GM19463 (cell line): ENCODE data around the gene KRT23.

ENCODE experiments used
- ATAC-seq: cut with Tn5 transposase; IDR thresholded peaks from one replicate; pipeline ENCODE4 v1.9.1; 2021; ENCODE audit warnings: mild to moderate bottlenecking, moderate library complexity; ENCODE audit not compliant: unreplicated experiment

The KRT23 gene

GRCh38 chr17:40912486-40913210 is 24.8 kb downstream of the KRT23 start:
- no peak for ATAC-seq

- ATAC-seq = no peak
Observed at GRCh38 chr17:40910441-40910841, 27.0 kb downstream of the KRT23 start.

GRCh38 chr17:40909755-40910154 is 27.7 kb downstream of the KRT23 start:
- ATAC-seq = no peak

DNA sequence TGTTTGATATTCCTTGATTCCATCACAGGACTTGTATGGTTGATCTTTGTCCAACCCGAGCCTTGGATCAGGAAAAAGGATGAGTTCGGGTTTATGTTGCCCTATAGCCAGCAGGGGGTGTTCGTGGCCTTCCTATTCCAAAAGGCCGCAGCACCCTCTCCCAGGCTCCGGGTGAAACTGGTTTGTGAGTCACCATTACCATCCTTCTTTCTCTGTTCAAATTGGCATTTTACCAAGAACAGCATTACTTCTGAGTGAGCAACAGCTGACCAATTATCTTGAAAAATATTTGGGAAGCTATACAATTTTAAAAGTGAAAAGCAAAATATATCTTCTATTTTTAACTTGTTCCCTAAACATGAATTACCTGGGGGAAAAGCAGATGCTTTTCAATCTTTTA is 28.1 kb downstream of the KRT23 start:
- ATAC-seq = no peak

DNA sequence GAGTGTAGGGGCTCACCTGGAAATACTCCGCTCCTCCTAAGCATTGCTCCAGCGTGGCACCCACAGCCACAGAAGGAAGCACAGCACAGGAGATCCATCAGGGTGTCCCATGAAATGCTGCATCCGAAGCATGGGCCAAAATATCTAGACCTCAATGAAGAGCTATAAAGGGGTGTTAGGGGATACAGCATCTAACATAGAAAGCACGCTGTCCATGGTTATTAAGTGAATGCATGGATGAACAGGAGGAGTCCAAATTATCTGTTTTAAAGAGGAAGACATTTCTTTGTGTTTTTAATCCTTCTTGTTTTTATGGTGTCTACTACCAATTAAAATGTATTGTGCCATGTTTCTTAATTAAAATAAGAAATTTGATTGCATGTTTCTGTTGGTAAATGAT is 30.8 kb downstream of the KRT23 start:
- ATAC-seq = no peak

- no peak for ATAC-seq
Observed at GRCh38 chr17:40905370-40905769, 32.1 kb downstream of the KRT23 start.

- ATAC-seq = no peak
Observed at GRCh38 chr17:40903129-40903847, 34.2 kb downstream of the KRT23 start.

DNA sequence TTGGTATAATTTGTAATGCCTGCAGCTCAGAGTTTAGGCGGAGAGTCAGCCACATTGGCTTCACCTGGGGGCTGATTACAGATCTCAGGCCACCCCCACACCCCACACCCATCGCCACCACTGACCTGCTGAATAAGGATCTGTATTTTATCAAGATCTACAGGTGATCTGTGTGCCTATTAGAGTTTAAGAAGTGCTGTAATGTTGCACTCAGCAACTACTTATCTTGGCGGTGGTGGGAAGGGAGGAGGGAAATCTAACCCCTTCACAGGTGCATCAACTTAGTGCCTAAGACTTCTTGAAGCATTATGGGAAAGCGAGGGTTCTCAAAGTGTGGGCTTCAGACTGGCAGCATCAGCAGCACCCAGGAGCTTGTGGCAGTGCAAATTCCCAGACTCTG is 34.9 kb downstream of the KRT23 start:
- ATAC-seq = no peak

DNA sequence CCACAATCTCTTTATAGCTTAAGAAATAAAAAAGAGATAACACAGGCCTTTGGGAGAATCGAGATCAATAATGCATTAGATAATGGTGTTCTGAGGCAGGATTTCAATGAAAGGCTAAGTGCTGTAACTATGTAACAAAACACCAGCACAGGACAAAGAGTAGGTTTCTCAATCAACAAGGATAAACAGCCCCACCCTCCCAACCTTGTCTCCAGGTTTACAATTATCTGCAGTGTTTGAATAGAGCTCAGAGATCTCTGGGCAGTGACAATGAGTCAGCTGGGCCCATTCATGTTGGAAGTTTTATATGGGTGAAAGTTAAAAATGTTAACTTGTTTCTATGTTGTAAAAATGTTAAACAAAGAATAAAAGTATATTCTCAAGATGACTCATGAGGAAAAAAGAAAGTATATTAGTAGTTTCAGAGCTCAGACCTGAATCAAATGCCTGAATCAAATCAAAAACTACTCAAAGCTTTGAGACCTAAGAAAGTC is 35.4 kb downstream of the KRT23 start:
- ATAC-seq = no peak

DNA sequence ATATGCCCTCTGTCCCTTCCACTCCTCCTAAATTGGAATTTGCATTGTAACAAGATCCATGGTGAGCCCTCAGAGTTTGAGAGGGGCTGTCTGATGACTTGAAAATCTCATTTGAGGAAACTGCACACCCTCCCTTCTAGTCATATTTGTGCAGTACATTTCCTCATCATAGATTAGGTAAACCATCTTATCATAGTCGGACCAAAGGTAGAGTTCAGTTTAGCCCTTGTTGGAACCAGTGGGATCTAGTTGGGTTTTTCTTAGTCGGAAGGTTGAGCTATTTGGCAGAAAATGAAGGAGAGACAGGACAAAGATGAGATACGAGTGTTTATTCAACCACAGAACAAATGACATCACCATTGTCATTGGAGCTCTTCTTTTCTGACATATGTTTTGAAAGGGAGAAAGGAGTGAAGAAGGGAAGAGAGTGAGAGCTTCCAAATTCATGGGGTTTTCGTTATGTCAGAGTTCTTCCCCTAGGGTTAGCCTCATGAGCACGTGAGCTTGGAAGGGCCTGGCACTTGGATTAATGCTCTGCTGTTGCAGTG is 36.6 kb downstream of the KRT23 start:
- ATAC-seq = no peak

- ATAC-seq = no peak
Observed at GRCh38 chr17:40896916-40897455, 40.5 kb downstream of the KRT23 start.

- no peak for ATAC-seq
Observed at GRCh38 chr17:40895106-40895730, 42.2 kb downstream of the KRT23 start.

DNA sequence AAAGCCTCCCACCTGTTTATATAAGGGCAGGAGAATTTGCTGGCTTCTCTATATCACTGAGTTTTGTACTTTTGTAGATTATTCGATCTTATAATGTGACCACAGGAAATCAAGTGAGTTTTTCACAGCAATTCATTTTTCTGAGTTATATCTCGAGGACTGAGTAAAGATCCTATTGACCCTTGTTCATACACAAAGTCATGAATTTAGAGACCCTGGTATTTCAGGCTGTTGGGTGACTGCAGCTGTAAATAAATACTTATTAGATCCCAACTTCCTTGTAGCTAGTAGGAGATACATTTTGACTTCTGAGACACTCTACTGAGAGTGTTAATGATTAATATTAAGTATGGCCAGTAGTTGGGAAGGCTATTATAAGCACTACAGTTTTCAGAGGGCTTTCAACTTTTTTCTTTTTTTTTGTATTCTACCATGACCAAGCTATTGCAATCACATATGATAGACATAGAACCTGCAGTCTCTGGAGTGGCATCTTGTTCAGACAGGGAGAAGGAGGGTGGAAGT is 49.2 kb downstream of the KRT23 start:
- ATAC-seq = no peak

- no peak for ATAC-seq
Observed at GRCh38 chr17:40886090-40886489, 51.4 kb downstream of the KRT23 start.

- no peak for ATAC-seq
Observed at GRCh38 chr17:40884708-40885512, 52.5 kb downstream of the KRT23 start, which contains the start of gene KRT20. Gene KRT20 (minus strand): TSS chr17:40885242. CDS start chr17:40885185, 57 bp downstream.

GRCh38 chr17:40883626-40884334 is 53.7 kb downstream of the KRT23 start:
- no peak for ATAC-seq

DNA sequence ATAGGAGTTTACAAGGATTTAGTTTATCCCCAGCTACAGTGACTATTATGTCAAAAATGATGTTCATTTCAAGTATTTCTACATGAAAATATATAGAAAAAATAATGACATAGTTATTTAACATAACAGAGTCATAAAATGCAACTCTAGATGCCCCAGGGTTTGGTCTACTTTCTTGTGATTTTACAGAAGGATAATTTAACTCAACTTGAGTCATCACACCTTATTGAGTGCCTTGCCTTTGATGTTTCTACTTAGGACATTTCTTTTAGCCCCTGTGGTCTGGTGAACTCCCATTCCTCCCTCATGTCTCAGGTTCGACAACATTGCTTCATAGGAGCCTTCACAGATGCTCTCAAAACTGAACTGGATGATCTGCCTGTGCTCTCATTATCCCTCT is 54.4 kb downstream of the KRT23 start:
- ATAC-seq = no peak

DNA sequence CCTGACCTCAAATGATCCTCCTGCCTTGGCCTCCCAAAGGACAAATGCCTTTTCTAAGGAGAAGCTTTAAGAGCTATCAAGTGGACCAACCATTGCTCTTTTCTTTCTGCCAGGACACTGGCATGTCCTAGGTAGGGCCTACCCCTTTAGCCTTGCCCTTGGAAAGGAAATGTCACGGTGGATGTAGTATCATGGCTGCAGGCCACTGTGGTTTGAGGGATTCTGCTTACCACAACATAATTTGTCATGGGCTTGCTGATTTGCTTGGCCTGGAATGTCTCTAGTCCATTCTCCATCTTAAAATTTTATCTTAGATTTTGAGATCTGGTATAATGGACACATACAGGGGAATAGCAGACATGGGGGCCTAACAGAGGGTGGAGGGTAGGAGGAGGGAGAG is 58.4 kb downstream of the KRT23 start:
- ATAC-seq = no peak

DNA sequence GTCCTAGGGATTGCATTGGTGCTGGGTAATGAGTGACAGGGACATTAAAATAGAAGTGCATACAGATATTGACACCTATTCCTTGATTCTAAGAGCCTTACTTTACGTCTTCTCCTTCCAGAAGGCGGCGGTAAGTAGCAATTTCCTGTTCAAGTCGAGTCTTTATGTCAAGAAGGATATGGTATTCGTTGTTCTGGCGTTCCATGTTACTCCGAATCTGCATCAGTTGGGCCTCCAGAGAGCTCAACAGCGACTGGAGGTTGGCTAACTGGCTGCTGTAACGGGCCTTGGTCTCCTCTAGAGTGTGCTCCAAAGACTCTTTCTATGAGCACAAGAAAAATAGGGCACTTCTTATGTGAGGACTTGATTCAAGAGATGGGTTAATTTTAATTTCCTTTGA is 59.4 kb downstream of the KRT23 start:
- no peak for ATAC-seq

- no peak for ATAC-seq
Observed at GRCh38 chr17:40873801-40874200, 63.6 kb downstream of the KRT23 start.
